Lower leg skin (tissue), 3 donors: Measurements from ENCODE around the gene RPL35A.

Source experiments
- POLR2A ChIP-seq, 2 donors: fragments of 450-650 bp; IDR thresholded peaks; one replicate each; pipeline ENCODE4 v1.6.1; 2016 to 2017; ENCODE audit warnings: antibody characterized with exemption in 2 of 2, mild to moderate bottlenecking in 1 of 2, moderate library complexity in 1 of 2
- TF ChIP-seq, protein P1 (sequence below), 3 donors: fragments of 450-650 bp; IDR thresholded peaks; one replicate each; pipeline ENCODE4 v1.5.1; 2016; ENCODE audit warnings: antibody characterized with exemption in 3 of 3, mild to moderate bottlenecking in 3 of 3, moderate library complexity in 2 of 3

- TF ChIP-seq, protein P1, sequence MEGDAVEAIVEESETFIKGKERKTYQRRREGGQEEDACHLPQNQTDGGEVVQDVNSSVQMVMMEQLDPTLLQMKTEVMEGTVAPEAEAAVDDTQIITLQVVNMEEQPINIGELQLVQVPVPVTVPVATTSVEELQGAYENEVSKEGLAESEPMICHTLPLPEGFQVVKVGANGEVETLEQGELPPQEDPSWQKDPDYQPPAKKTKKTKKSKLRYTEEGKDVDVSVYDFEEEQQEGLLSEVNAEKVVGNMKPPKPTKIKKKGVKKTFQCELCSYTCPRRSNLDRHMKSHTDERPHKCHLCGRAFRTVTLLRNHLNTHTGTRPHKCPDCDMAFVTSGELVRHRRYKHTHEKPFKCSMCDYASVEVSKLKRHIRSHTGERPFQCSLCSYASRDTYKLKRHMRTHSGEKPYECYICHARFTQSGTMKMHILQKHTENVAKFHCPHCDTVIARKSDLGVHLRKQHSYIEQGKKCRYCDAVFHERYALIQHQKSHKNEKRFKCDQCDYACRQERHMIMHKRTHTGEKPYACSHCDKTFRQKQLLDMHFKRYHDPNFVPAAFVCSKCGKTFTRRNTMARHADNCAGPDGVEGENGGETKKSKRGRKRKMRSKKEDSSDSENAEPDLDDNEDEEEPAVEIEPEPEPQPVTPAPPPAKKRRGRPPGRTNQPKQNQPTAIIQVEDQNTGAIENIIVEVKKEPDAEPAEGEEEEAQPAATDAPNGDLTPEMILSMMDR (IDR thresholded peaks at IDR 0.05), result no peak
- TF ChIP-seq POLR2A (IDR thresholded peaks at IDR 0.05), result no peak
Observed at GRCh38 chr3:197953325-197953724, 3.3 kb downstream of the RPL35A start.
